ENCODE data around the gene MOCS1.

Gene MOCS1

DNA sequence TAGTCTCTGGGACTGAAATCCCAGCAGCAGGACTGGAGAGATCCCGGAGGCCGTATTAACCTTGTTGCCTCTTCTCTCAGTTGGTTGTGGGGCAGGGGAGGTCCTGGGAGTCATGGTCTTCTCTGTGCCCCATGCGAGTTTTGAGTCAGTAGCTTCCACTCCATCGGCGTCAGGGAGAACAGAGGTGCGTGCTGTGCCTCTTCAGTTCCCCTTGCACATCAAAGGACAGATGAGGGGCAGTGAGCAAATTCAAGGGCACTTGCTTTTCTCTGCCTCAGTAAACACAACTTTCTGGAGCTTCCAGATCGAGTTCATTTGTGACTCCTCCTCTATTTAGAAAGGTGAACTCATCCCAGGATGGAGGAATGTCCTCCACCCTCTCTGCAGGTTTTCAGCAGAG lies 48.6 kb downstream of the MOCS1 start:
- no peak overlapping the region for H3K27ac ChIP-seq
- H3K36me3 ChIP-seq, result no peaks in the 10 kb centered on the region
- H3K27me3 ChIP-seq, result peaks cover 38% of the 10 kb centered on the region
- H3K4me3 ChIP-seq (ENCODE audit: low read depth in 1 of 2, low read length in 1 of 2), result no peak overlapping the region
- H3K4me1 ChIP-seq (ENCODE audit: control insufficient read depth in 1 of 2, insufficient read depth in 1 of 2, low read depth in 1 of 2, low read length in 1 of 2), result no peaks in the 10 kb centered on the region
- H3K9me3 ChIP-seq, result no peaks in the 10 kb centered on the region
- TF ChIP-seq, protein P1, sequence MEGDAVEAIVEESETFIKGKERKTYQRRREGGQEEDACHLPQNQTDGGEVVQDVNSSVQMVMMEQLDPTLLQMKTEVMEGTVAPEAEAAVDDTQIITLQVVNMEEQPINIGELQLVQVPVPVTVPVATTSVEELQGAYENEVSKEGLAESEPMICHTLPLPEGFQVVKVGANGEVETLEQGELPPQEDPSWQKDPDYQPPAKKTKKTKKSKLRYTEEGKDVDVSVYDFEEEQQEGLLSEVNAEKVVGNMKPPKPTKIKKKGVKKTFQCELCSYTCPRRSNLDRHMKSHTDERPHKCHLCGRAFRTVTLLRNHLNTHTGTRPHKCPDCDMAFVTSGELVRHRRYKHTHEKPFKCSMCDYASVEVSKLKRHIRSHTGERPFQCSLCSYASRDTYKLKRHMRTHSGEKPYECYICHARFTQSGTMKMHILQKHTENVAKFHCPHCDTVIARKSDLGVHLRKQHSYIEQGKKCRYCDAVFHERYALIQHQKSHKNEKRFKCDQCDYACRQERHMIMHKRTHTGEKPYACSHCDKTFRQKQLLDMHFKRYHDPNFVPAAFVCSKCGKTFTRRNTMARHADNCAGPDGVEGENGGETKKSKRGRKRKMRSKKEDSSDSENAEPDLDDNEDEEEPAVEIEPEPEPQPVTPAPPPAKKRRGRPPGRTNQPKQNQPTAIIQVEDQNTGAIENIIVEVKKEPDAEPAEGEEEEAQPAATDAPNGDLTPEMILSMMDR (IDR thresholded peaks at IDR 0.05), result no peak

DNA sequence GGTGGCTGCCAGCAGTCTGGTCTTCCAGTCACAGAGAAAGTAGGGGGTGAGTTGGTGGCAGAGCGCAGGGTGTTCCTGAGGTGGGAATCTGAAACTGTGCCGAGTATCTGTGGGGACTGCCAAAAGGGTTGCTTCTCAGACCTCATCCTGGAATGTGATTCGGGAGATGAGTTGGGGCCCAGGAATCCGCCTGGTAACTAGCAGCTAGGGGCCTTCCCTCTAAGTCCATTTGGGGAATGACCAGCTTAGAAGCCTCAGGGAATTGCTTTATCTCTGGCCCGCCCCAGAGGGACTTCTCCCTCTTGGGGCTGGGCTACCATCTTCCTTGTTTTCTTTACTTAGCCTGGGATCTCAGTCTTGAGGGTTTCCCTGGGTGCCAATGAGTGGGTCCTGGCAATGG lies 49.6 kb downstream of the MOCS1 start:
- no peaks in the 10 kb centered on the region for H3K36me3 ChIP-seq
- H3K9me3 ChIP-seq, result no peaks in the 10 kb centered on the region
- TF ChIP-seq, protein P1 (IDR thresholded peaks at IDR 0.05), result no peak
- H3K4me1 ChIP-seq (ENCODE audit: control insufficient read depth in 1 of 2, insufficient read depth in 1 of 2, low read depth in 1 of 2, low read length in 1 of 2), result no peaks in the 10 kb centered on the region
- H3K4me3 ChIP-seq (ENCODE audit: low read depth in 1 of 2, low read length in 1 of 2), result no peak overlapping the region
- no peak overlapping the region for H3K27ac ChIP-seq
- peaks cover 28% of the 10 kb centered on the region for H3K27me3 ChIP-seq

DNA sequence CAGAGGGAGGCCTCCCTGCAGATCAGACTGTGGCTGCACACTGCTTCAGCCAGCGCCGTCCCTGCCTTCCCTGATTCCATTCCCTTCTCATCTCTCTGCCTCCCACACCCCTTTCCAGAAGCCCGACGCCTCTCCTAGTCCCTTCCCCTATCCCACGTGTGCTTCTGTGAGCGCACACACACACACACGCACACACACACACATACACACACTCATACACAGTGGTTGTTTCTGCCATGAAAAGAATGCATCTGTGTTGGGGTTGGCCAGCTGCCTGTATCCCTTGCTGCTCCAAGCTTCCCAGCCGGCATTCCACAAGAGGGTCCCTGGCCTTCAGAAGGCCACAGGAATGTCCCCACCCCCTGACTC lies 51.7 kb downstream of the MOCS1 start:
- TF ChIP-seq, protein P1 (IDR thresholded peaks at IDR 0.05), result no peak
- Histone ChIP-seq H3K27ac (no peak overlapping the region), H3K4me1 (ENCODE audit: control insufficient read depth in 1 of 2, insufficient read depth in 1 of 2, low read depth in 1 of 2, low read length in 1 of 2) (no peaks in the 10 kb centered on the region), H3K27me3 (peaks cover 9% of the 10 kb centered on the region), H3K36me3 (peaks cover 21% of the 10 kb centered on the region), H3K4me3 (ENCODE audit: low read depth in 1 of 2, low read length in 1 of 2) (no peak overlapping the region), H3K9me3 (no peaks in the 10 kb centered on the region)

DNA sequence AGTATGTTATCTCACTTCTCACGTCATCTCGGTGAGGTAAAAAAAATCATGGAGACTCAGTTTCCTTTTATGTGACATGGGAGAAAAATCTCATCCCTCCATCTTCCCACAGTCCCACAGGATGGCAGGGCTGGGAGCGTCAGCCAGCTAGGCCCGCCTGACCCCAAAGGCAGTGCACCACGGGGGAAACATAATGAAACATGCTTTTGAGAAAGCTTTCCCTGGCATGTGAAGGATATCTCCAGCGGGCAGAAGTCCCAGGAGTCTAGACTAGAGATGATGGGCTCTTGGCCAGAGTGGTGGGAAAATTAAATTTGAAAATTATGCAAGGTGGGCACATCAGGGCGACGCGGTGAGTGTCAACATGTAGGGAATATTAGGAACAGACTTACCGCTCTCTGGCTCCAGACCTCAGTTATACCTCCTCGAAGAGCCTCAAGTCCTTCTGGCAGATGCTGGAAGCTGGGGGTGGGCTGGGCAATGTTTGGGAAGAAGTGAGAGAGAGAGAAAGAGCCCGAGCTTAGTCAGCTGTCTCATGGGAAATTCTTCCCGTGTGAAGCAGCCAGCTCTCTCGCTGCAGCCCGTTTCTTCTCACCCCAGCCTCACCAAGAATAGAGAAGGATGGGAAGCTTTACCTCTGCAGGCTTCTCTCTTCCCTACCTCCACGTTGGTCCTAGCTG lies 52.3 kb downstream of the MOCS1 start:
- TF ChIP-seq, protein P1 (IDR thresholded peaks at IDR 0.05), result no peak
- Histone ChIP-seq H3K9me3 (no peaks in the 10 kb centered on the region), H3K4me3 (ENCODE audit: low read depth in 1 of 2, low read length in 1 of 2) (no peak overlapping the region), H3K36me3 (peaks cover 26% of the 10 kb centered on the region), H3K27me3 (peaks cover 3% of the 10 kb centered on the region), H3K27ac (no peak overlapping the region), H3K4me1 (ENCODE audit: control insufficient read depth in 1 of 2, insufficient read depth in 1 of 2, low read depth in 1 of 2, low read length in 1 of 2) (no peaks in the 10 kb centered on the region)

DNA sequence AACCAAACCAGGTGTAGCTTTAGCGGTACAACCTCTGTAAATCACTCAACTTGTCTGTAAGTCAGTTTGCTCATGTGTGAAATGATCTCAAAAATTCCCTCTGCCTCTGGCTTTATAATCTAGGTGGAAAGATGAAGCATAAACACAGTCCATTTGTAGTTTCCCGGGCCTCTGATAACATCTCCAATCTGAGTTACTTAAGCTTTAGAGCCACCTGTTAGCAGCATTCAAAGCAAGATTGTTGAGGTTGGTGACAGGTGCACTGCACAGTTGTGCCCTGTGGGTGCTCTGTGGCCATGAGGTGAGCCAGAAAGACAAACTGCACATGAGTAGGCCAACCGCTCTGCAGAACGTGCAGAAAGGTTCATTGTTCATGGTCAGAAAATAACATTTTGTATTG lies 53.7 kb downstream of the MOCS1 start:
- H3K27ac ChIP-seq, result no peak overlapping the region
- H3K27me3 ChIP-seq, result no peaks in the 10 kb centered on the region
- H3K4me3 ChIP-seq (ENCODE audit: low read depth in 1 of 2, low read length in 1 of 2), result no peak overlapping the region
- no peaks in the 10 kb centered on the region for H3K4me1 ChIP-seq (ENCODE audit: control insufficient read depth in 1 of 2, insufficient read depth in 1 of 2, low read depth in 1 of 2, low read length in 1 of 2)
- TF ChIP-seq, protein P1 (IDR thresholded peaks at IDR 0.05), result no peak
- peaks cover 38% of the 10 kb centered on the region for H3K36me3 ChIP-seq
- H3K9me3 ChIP-seq, result no peaks in the 10 kb centered on the region

Measured in neutrophil (primary cell).